ENCODE data around the gene LCN6. TPM values are rescaled to one million over a fixed set of nuclear protein-coding genes. Genes with fewer than 3 reads are reported as not detected.

LCN6 gene
- total RNA-seq, 2 experiments from 2014 or later = not detected

DNA sequence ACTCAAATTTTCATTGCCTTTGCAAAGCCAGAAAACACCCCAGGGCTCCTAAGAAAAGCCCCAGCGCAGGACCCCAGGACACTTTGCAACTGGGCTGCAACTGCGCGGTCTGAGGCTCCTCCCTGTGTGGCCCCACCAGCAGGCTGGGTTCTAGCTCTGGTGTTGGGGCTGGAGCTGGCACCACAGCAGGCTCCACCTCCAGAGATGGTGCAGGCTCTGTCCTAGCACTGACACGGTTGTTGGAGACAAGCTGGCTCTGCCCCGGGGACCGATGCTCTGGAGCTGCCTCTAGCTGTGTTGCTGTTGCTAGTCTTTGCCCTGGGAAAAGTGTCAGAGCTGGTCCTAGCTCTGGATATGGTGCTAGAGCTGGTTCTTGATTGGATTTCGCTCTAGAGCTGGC lies 19.2 kb downstream of the LCN6 start:
- ATAC-seq (peak; percentile 28), DNase-seq (peak; percentile 45)
- intact Hi-C loops (cut with DNase I, micrococcal nuclease) = loop anchor here (2.0 to 5.0 kb wide), 4 partner anchors 28 to 318 kb away; partner anchors contain the start of genes ENTR1 (in 1 of the 2), PMPCA (in 1 of the 2) and TMEM141 (in 1 of the 2)
- ChIA-PET POLR2A (interaction anchor here (0.6 to 1.2 kb wide), 2 partner anchors 13 to 479 kb away, joined by 6 to 8 read pairs; no protein-coding TSS in a partner anchor), CTCF (interaction anchor here (0.6 to 2.1 kb wide), 17 partner anchors 8 to 342 kb away, joined by 3 to 7 read pairs (median 4); partner anchors contain the start of gene SAPCD2)
- Mint-ChIP-seq H3K4me1 (peaks cover 38% of the 10 kb centered on the region), H3K9me3 (ENCODE audit: low read depth) (no peaks in the 10 kb centered on the region), H3K27me3 (no peaks in the 10 kb centered on the region), H3K36me3 (ENCODE audit: low read depth) (peaks cover 32% of the 10 kb centered on the region), H3K4me3 (peak overlapping the region; percentile 100), H3K27ac (no peak overlapping the region)

DNA sequence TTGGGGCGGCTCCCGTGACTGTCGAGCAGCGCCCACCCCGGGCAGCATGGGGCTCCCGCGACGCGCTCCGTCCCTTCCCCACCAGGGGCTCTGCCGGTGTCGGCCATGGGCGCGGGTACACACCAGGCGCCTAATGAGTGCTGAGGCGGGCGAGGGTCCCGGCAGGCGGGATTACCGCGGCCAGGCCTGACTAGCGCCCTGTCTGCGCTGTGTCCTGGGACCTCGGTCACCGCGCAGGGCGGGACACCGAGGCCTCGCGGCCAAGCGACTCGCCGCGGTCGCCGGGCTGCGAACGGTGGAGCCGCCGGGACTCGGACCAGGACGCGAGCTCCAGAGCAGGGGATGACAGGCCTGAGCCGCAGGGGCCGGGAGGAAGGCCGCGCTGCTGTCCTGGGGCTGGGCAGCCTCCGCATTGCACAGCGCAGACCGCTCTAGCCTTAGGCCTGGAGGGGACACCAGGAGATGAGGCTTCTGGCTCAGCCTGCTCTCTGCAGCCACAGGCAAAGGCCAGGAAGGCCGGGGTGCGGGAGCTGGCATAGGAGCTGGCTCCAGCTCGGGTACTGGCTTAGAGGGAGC lies 19.7 kb downstream of the LCN6 start:
- Mint-ChIP-seq H3K36me3 (ENCODE audit: low read depth) (peaks cover 37% of the 10 kb centered on the region), H3K27ac (no peak overlapping the region), H3K4me1 (peaks cover 39% of the 10 kb centered on the region), H3K9me3 (ENCODE audit: low read depth) (no peaks in the 10 kb centered on the region), H3K27me3 (no peaks in the 10 kb centered on the region), H3K4me3 (peak overlapping the region; percentile 100)
- ATAC-seq (peak; percentile 10), DNase-seq (peak; percentile 39)
- POLR2A ChIA-PET = interaction anchor here (0.6 to 1.2 kb wide), 9 partner anchors 9 to 480 kb away, joined by 3 to 8 read pairs (median 4); no protein-coding TSS in a partner anchor
- CTCF ChIA-PET = interaction anchor here (0.6 to 2.1 kb wide), 15 partner anchors 9 to 342 kb away, joined by 3 to 7 read pairs (median 4); partner anchors contain the start of gene SAPCD2
- intact Hi-C loops (cut with DNase I, micrococcal nuclease) = loop anchor here (1.0 to 5.0 kb wide), 13 partner anchors 27 to 513 kb away; partner anchors contain the start of genes AGPAT2 (in 1 of the 2), ENTR1 (in 1 of the 2), FBXW5 (in 1 of the 2) and INPP5E (in 1 of the 2)

DNA sequence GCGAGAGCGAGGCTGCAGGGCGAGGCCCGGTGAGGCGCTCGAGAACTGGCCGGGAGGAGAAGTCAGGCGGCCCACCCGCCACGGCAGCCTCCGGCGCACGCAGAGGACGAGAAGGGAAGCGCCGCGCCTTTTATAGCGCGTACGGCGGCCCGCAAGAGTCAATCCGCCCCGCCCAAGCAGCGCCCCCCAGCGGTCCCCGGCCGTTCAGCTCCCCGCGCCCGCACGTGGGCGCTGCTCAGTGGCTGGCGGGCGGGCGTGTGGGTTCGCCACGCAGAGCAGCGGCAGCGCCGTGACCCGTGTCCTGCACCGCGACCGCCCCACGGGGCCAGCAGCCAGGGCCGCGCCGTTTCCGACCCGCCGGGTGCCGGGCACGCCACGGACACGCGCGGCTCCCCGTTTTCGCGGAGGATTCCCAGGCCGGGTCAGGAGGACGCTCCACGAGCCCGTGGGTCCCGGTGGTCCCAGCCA lies 20.2 kb downstream of the LCN6 start:
- intact Hi-C loops (cut with DNase I, micrococcal nuclease) = loop anchor here (1.0 to 5.0 kb wide), 13 partner anchors 27 to 513 kb away; partner anchors contain the start of genes AGPAT2 (in 1 of the 2), ENTR1 (in 1 of the 2), FBXW5 (in 1 of the 2) and INPP5E (in 1 of the 2)
- Mint-ChIP-seq H3K27me3 (no peaks in the 10 kb centered on the region), H3K4me1 (peaks cover 39% of the 10 kb centered on the region), H3K36me3 (ENCODE audit: low read depth) (peaks cover 40% of the 10 kb centered on the region), H3K27ac (no peak overlapping the region), H3K9me3 (ENCODE audit: low read depth) (no peaks in the 10 kb centered on the region), H3K4me3 (peak overlapping the region; percentile 100)
- POLR2A ChIA-PET = interaction anchor here (0.6 to 1.2 kb wide), 8 partner anchors 9 to 190 kb away, joined by 3 to 7 read pairs (median 4); no protein-coding TSS in a partner anchor
- CTCF ChIA-PET = interaction anchor here (1.0 to 2.1 kb wide), 4 partner anchors 22 to 343 kb away, joined by 3 to 7 read pairs (median 5); partner anchors contain the start of gene SAPCD2
- ATAC-seq = peak; percentile 72
- peak; percentile 95 for DNase-seq

DNA sequence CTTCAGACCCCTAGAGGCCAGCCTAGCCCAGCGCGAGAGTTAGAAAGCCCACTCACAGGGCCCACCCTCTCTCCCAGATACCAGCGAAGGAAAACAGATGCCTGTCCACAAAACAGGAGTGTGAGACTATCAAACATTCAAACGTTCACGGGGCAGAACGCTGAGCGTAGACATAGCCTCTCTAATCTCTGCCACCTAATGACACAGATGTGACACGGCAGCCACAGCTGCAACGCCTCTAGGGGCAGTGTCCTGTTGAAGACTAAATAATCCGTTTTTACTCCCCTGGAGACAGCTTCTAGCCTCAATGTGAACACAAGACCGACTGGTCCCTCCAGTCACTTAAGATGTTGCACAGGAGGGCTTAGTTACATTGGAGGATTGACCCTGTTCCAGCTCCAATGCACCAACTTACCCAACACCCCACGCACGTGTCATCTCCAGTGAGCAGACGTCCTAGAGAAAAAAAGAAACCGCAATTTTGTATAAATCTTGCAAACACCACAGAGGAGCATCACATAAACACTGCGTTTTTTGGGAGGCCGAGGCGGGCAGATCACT lies 21.6 kb downstream of the LCN6 start:
- Mint-ChIP-seq H3K4me1 (peaks cover 31% of the 10 kb centered on the region), H3K36me3 (ENCODE audit: low read depth) (peaks cover 43% of the 10 kb centered on the region), H3K27me3 (no peaks in the 10 kb centered on the region), H3K4me3 (peak overlapping the region; percentile 100), H3K9me3 (ENCODE audit: low read depth) (no peaks in the 10 kb centered on the region), H3K27ac (peak overlapping the region; percentile 97)
- ChIA-PET POLR2A (interaction anchor here (0.6 to 1.0 kb wide), 5 partner anchors 11 to 397 kb away, joined by 3 to 6 read pairs (median 3); no protein-coding TSS in a partner anchor), CTCF (interaction anchor here (0.6 to 1.5 kb wide), 8 partner anchors 11 to 930 kb away, joined by 3 to 4 read pairs (median 4); no protein-coding TSS in a partner anchor)
- ATAC-seq (peak; percentile 52), DNase-seq (peak; percentile 75)
- intact Hi-C loops (cut with DNase I, micrococcal nuclease) = loop anchor here in 1 of 2 experiments (5.0 kb wide), 1 partner anchor 59 kb away; no protein-coding TSS in a partner anchor

DNA sequence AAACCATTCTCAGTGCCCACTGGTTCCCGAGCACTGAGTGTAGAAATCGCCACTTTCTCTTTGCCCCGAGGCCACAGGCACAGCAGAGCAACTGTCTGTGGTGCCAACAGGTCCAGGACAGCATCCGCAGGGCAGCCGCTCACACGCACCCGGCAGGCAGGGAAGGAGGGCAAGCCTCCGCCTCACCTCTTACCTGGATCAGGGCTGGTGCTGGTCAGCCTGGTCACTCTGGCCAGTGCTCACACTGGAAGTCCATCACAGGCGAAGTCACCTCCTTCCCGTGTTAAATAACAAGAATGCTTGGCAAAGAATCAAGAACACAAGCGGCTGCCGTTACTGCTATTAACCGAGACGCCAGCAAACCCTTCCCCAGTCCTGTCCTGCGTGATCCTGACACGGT lies 22.2 kb downstream of the LCN6 start:
- Mint-ChIP-seq H3K4me1 (peaks cover 28% of the 10 kb centered on the region), H3K36me3 (ENCODE audit: low read depth) (peaks cover 45% of the 10 kb centered on the region), H3K27ac (peak overlapping the region; percentile 97), H3K27me3 (no peaks in the 10 kb centered on the region), H3K9me3 (ENCODE audit: low read depth) (no peaks in the 10 kb centered on the region), H3K4me3 (peak overlapping the region; percentile 100)
- DNase-seq = no peak
- ChIA-PET CTCF (interaction anchor here (0.6 to 1.3 kb wide), 3 partner anchors 76 to 321 kb away, joined by 3 to 4 read pairs (median 3); no protein-coding TSS in a partner anchor), POLR2A (interaction anchor here (0.8 to 1.0 kb wide), 2 partner anchors 12 to 187 kb away, joined by 3 read pairs; no protein-coding TSS in a partner anchor)
- intact Hi-C loops (cut with DNase I, micrococcal nuclease) = loop anchor here in 1 of 2 experiments (5.0 kb wide), 1 partner anchor 59 kb away; no protein-coding TSS in a partner anchor
- no peak for ATAC-seq

DNA sequence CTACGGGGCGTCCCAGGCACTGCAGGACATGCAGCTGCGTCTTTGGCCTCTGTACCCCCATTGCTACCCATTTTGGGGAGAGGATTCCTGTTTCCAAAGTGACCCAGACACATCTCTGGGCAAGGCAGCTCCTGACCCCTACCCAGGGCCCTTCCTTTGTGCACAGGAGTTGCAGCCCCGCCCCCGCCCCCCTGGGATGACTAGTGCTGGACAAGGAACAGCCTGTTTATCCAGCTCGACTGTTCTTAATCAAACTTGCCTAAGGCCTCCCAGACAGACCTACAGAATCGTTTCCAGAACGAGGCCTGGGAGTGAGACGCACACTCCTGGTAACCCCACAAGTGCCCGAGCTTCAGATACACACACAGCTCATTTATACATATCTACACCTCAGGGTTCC lies 22.7 kb downstream of the LCN6 start:
- H3K4me1 Mint-ChIP-seq = peaks cover 28% of the 10 kb centered on the region
- peak overlapping the region; percentile 97 for H3K27ac Mint-ChIP-seq
- ChIA-PET CTCF (interaction anchor here (0.7 to 0.9 kb wide), 2 partner anchors 241 to 303 kb away, joined by 3 read pairs; no protein-coding TSS in a partner anchor), POLR2A (no interaction called here)
- no peaks in the 10 kb centered on the region for H3K9me3 Mint-ChIP-seq (ENCODE audit: low read depth)
- H3K36me3 Mint-ChIP-seq (ENCODE audit: low read depth) = peaks cover 46% of the 10 kb centered on the region
- intact Hi-C loops (cut with DNase I, micrococcal nuclease) = loop anchor here in 1 of 2 experiments (5.0 kb wide), 1 partner anchor 58 kb away; no protein-coding TSS in a partner anchor
- DNase-seq = no peak
- no peaks in the 10 kb centered on the region for H3K27me3 Mint-ChIP-seq
- ATAC-seq = no peak
- peak overlapping the region; percentile 100 for H3K4me3 Mint-ChIP-seq

DNA sequence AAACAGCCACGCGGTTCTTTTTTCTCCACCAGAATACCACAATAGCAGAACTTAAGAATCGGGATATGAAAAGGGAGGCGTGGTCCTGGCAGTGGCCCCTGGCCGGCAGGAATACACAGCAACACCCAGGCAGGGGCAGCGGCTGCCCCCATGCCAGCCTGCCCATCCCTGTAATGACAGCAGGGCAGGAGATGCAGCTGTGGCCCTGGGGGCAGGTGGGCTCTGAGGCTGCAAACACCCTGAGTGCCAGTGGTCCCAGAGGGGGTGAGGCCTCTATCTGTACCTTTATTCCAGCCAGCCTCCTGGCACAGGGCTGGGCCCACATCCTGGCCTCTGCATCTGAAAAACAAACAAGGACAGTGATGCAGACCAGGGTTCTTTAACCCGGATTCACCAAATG lies 23.6 kb downstream of the LCN6 start:
- no peak overlapping the region for H3K4me3 Mint-ChIP-seq
- peaks cover 28% of the 10 kb centered on the region for H3K4me1 Mint-ChIP-seq
- no peak overlapping the region for H3K27ac Mint-ChIP-seq
- H3K36me3 Mint-ChIP-seq (ENCODE audit: low read depth) = peaks cover 46% of the 10 kb centered on the region
- POLR2A ChIA-PET = no interaction called here
- CTCF ChIA-PET = interaction anchor here (0.6 to 0.9 kb wide), 2 partner anchors 240 to 247 kb away, joined by 3 to 4 read pairs; no protein-coding TSS in a partner anchor
- H3K27me3 Mint-ChIP-seq = no peaks in the 10 kb centered on the region
- intact Hi-C loops (cut with DNase I, micrococcal nuclease) = loop anchor here in 1 of 2 experiments (5.0 kb wide), 1 partner anchor 57 kb away; no protein-coding TSS in a partner anchor
- no peak for ATAC-seq
- no peak for DNase-seq
- no peaks in the 10 kb centered on the region for H3K9me3 Mint-ChIP-seq (ENCODE audit: low read depth)

DNA sequence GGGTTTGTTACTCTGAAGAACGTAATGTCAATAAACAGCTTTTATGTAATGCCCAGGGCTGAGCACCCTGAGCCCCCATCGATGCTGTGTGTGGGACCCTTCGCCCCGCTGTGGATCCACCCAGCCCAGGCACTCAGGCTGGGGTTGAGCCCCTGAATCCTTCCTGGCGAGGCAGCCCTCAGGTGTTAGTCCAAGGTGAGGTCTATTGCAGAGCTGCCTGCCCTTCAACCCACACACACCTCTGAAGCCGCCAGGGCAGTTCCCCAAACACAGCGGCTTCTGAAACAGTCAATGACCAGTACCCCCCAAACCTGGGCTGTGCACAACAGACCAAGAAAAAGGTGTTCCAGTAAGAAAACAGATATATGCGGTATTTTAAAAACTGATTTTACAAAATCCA lies 24.3 kb downstream of the LCN6 start:
- ChIA-PET CTCF (no interaction called here), POLR2A (no interaction called here)
- Mint-ChIP-seq H3K9me3 (ENCODE audit: low read depth) (no peaks in the 10 kb centered on the region), H3K27ac (no peak overlapping the region), H3K36me3 (ENCODE audit: low read depth) (peaks cover 46% of the 10 kb centered on the region), H3K27me3 (no peaks in the 10 kb centered on the region), H3K4me1 (peaks cover 24% of the 10 kb centered on the region), H3K4me3 (no peak overlapping the region)
- intact Hi-C loops (cut with DNase I, micrococcal nuclease) = no loop called here
- DNase-seq (no peak), ATAC-seq (no peak)

DNA sequence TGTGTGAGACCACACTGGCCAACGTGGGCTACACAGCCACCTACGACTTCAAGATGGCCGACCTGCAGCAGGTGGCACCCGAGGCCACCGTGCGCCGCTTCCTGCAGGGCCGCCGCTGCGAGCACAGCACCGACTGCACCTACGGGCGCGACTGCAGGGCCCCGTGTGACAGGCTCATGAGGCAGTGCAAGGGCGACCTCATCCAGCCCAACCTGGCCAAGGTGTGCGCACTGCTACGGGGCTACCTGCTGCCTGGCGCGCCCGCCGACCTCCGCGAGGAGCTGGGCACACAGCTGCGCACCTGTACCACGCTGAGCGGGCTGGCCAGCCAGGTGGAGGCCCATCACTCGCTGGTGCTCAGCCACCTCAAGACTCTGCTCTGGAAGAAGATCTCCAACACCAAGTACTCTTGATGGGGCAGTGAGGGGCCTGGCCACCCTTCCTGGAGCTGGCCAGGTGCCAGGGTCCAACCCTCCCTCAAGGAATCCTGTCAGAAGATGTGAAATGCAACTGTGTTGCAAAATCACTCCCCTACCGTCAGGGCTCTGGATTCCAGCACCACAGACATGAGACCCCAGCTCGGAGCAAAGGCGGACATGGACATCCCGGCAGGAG lies 24.9 kb downstream of the LCN6 start:
- H3K27me3 Mint-ChIP-seq = no peaks in the 10 kb centered on the region
- peaks cover 24% of the 10 kb centered on the region for H3K4me1 Mint-ChIP-seq
- DNase-seq (no peak), ATAC-seq (no peak)
- no peak overlapping the region for H3K27ac Mint-ChIP-seq
- intact Hi-C loops (cut with DNase I, micrococcal nuclease) = no loop called here
- H3K9me3 Mint-ChIP-seq (ENCODE audit: low read depth) = no peaks in the 10 kb centered on the region
- peaks cover 46% of the 10 kb centered on the region for H3K36me3 Mint-ChIP-seq (ENCODE audit: low read depth)
- ChIA-PET CTCF (no interaction called here), POLR2A (no interaction called here)
- H3K4me3 Mint-ChIP-seq = no peak overlapping the region

DNA sequence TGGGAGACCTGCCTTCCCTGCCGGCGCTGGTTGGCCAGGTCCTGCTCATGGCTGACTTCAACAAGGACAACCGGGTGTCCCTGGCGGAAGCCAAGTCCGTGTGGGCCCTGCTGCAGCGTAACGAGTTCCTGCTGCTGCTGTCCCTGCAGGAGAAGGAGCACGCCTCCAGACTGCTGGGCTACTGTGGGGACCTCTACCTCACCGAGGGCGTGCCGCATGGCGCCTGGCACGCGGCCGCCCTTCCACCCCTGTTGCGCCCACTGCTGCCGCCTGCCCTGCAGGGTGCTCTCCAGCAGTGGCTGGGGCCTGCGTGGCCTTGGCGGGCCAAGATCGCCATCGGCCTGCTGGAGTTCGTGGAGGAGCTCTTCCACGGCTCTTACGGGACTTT lies 25.4 kb downstream of the LCN6 start:
- Mint-ChIP-seq H3K4me1 (peaks cover 24% of the 10 kb centered on the region), H3K4me3 (no peak overlapping the region), H3K27me3 (no peaks in the 10 kb centered on the region), H3K36me3 (ENCODE audit: low read depth) (peaks cover 46% of the 10 kb centered on the region), H3K9me3 (ENCODE audit: low read depth) (no peaks in the 10 kb centered on the region), H3K27ac (no peak overlapping the region)
- no peak for DNase-seq
- ChIA-PET CTCF (no interaction called here), POLR2A (interaction anchor here (0.5 kb wide), 1 partner anchor 297 kb away, joined by 6 read pairs; no protein-coding TSS in a partner anchor)
- intact Hi-C loops (cut with DNase I, micrococcal nuclease) = no loop called here
- ATAC-seq = no peak

Measured in activated CD4-positive, alpha-beta T cell treated with anti-CD3 and anti-CD28 coated beads for 36 hours (primary cell).